Embryonic facial prominence (tissue), 1 donor: ENCODE results near the gene HELZ.

Source experiments
- DNase-seq: peaks from one replicate; pipeline ENCODE4 v3.0.0-alpha.2; 2016; ENCODE audit errors: extremely low spot score

Gene HELZ

GRCh38 chr17:67076290-67076689, 168.7 kb downstream of the HELZ start:
- DNase-seq: no peak

GRCh38 chr17:67074781-67075180, 170.2 kb downstream of the HELZ start:
- DNase-seq: no peak

GRCh38 chr17:67072885-67073284, 172.1 kb downstream of the HELZ start:
- no peak for DNase-seq

GRCh38 chr17:67071595-67071994, 173.4 kb downstream of the HELZ start:
- no peak for DNase-seq

- no peak for DNase-seq
Measured at GRCh38 chr17:67069603-67070136, 175.3 kb downstream of the HELZ start.

- no peak for DNase-seq
Measured at GRCh38 chr17:67068999-67069398, 176.0 kb downstream of the HELZ start.

- no peak for DNase-seq
Measured at GRCh38 chr17:67067571-67068482, 177.2 kb downstream of the HELZ start.

- DNase-seq: no peak
Measured at GRCh38 chr17:67066717-67067116, 178.3 kb downstream of the HELZ start.

GRCh38 chr17:67063141-67063540, 181.9 kb downstream of the HELZ start:
- no peak for DNase-seq

- DNase-seq: no peak
Measured at GRCh38 chr17:67059372-67059771, 185.6 kb downstream of the HELZ start.

GRCh38 chr17:67058036-67058435, 187.0 kb downstream of the HELZ start:
- DNase-seq: no peak

GRCh38 chr17:67056746-67057490, 188.1 kb downstream of the HELZ start:
- no peak for DNase-seq

GRCh38 chr17:67055811-67056745, 188.9 kb downstream of the HELZ start:
- DNase-seq: no peak

- no peak for DNase-seq
Measured at GRCh38 chr17:67055041-67055443, 190.0 kb downstream of the HELZ start.

- DNase-seq: no peak
Measured at GRCh38 chr17:67054608-67055007, 190.4 kb downstream of the HELZ start.

- DNase-seq: no peak
Measured at GRCh38 chr17:67054011-67054591, 190.9 kb downstream of the HELZ start.

- DNase-seq: no peak
Measured at GRCh38 chr17:67053438-67054000, 191.5 kb downstream of the HELZ start.

GRCh38 chr17:67052720-67053437, 192.1 kb downstream of the HELZ start:
- no peak for DNase-seq

GRCh38 chr17:67051837-67052236, 193.2 kb downstream of the HELZ start:
- no peak for DNase-seq

GRCh38 chr17:67051155-67051538, 193.8 kb downstream of the HELZ start:
- no peak for DNase-seq
